Measurements from ENCODE around the gene AFG1L. TPM values are rescaled to one million over a fixed set of nuclear protein-coding genes. Genes with fewer than 3 reads are reported as not detected.
"Not testable (repeated sequence)": the region's sequence is repeated elsewhere in the genome, so short reads cannot be mapped to it uniquely, and the experiment has no call there.

AFG1L gene
- total RNA-seq, 1 experiment from 2014 or later = 3.8 TPM

DNA sequence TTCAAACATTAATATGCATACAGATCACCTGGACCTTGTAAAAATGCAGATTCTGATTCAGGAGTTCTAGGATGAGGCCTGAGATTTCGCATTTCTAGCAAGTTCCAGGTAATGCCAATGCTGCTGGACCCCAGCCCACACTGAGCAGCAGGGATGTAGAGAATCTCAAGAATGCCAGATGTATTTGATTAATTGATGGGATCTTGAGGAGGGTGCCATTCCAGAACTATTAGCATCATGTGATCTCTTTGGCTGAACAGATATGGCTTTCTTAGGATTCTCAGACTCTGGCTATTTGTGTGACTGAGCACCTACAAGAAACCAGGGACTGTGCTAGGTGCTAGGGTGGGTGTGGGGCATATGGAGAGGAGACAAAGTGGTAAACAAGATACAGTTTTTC is 17.6 kb upstream of the AFG1L start:
- Histone ChIP-seq H3K27me3 (no peaks in the 10 kb centered on the region), H3K9me3 (no peaks in the 10 kb centered on the region), H3K36me3 (no peaks in the 10 kb centered on the region), H3K4me3 (no peak overlapping the region)
- DNase-seq = no peak

DNA sequence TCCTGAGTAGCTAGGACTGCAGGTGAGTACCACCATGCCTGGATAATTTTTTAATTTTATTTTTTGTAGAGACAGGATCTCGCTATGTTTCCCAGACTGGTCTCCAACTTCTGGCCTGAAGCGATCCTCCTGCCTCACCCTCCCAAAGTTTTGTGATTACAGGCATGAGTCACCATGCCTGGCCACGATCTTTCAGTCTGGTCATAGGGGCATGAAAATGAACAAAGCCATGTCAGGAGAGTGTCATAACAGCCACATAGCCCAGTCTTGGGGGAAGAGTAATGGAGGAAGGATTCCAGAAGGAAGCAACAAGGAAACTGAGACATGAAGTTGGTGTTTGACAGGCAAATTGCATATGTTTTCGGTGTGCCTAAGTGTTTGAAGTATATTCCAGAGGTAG is 17.0 kb upstream of the AFG1L start:
- Histone ChIP-seq H3K36me3 (no peaks in the 10 kb centered on the region), H3K4me3 (no peak overlapping the region), H3K9me3 (no peaks in the 10 kb centered on the region), H3K27me3 (no peaks in the 10 kb centered on the region)
- DNase-seq = no peak

DNA sequence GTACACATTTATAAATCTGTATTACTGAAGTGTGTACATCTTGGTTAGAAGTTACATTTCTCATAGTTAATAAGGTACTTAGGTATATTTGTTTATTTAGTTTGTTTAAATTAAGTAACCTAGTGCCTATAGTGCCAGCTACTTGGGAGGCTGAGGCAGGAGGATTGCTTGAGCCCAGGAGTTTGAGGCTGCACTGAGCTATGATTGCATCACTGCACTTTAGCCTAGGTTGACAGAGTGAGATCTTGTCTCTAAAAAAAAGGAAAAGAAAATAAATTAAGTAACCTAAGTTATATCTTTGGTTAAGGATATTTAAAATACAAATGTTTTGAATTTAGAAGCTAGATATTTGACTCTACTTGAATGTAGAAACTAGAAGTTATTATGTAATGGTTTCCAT is 9.5 kb upstream of the AFG1L start:
- Histone ChIP-seq H3K9me3 (no peaks in the 10 kb centered on the region), H3K36me3 (no peaks in the 10 kb centered on the region), H3K4me3 (no peak overlapping the region), H3K27me3 (no peaks in the 10 kb centered on the region)
- DNase-seq = no peak

DNA sequence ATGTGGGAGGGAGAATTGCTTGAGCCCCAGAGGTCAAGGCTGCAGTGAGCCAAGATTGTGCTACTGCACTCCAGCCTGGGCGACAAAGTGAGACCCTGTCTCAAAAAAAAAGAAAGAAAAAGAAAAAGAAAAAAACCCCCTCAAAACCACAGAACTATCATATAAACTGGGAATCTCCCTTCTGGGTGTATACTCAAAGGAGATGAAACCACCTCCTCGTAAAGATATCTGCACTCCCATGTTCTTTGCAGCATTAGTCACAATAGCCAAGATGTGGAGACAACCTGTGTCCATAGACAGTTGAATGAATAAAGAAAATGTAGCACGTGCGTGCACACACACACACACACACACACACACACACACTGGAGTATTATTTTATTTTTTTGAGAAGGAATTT is 8.5 kb upstream of the AFG1L start:
- no peak overlapping the region for H3K4me3 ChIP-seq
- H3K9me3 ChIP-seq = no peaks in the 10 kb centered on the region
- H3K27me3 ChIP-seq = no peaks in the 10 kb centered on the region
- no peak for DNase-seq
- no peaks in the 10 kb centered on the region for H3K36me3 ChIP-seq

DNA sequence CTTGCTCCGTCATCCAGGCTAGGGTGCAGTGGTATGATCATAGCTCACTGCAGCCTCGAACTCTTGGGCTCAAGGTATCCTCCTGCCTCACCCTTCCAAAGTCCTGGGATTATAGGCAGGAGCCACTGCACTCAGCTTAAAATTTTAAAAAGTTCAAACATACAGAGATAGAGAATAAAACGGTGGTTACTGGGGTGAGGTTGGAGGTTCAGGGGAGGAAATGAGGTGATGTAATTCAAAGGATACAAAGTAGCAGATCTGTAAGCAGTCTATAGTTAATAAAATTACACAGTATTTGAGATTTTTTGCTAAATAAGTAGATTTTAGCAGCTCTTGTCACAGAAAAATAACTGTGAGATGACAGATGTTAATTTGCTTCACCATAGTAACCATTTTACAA is 7.5 kb upstream of the AFG1L start:
- Histone ChIP-seq H3K9me3 (no peaks in the 10 kb centered on the region), H3K36me3 (no peaks in the 10 kb centered on the region), H3K27me3 (no peaks in the 10 kb centered on the region), H3K4me3 (no peak overlapping the region)
- no peak for DNase-seq

DNA sequence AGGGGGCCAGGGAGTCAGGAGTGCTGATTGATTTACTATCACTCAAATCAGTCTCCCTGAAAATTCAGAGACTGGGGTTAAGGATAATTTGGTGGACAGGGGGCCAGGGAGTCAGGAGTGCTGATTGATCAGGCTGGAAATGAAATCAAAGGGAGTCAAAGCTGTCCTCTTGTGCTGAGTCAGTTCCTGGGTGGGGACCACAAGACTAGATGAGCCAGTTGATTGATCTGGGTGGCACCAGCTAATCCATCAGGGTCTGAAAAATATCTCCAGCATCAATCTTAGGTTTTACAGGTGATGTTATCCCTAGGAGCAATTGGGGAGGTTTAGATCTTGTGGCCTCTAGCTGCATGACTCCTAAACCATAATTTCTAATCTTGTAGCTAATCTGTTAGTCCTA is 6.1 kb upstream of the AFG1L start:
- Histone ChIP-seq H3K9me3 (no peaks in the 10 kb centered on the region), H3K27me3 (no peaks in the 10 kb centered on the region), H3K4me3 (no peak overlapping the region), H3K36me3 (no peaks in the 10 kb centered on the region)
- DNase-seq = no peak

DNA sequence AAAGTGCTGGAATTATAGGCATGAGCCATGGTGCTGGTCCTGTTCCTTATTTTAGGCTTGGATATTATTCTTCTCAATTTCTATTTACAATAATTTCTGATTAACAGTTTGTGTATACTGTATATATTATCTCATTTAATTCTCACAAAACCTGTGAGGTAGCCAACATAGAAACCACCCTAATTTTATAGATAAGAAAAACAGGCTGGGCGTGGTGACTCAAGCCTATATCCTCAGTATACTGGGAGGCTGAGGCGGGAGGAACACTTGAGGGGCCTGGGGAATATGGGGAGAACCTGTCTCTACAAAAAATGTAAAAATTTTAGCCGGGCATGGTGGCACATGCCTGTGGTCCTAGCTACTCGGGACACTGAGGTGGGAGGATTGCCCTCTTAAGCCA is 3.8 kb upstream of the AFG1L start:
- H3K27me3 ChIP-seq = no peaks in the 10 kb centered on the region
- no peak for DNase-seq
- no peak overlapping the region for H3K4me3 ChIP-seq
- no peaks in the 10 kb centered on the region for H3K36me3 ChIP-seq
- no peaks in the 10 kb centered on the region for H3K9me3 ChIP-seq

DNA sequence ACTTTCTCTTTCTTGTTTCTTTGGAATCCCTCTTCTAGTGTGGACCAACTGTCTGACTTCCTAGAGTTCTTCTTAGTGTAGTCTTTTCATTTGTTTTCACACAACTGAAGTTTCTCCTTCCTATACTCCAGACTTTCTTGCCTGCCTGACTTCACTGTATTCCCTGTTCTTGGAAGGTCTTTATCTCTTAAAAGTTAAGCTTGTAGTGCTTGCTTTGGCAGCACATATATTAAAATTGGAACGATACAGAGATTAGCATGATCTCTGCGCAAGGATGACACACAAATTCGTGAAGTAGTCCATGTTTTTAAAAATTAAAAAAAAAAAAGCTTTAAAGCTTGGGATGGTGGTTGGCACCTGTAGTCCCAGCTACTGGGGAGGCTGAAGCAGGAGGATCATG is 2.3 kb upstream of the AFG1L start:
- not testable (repeated sequence) for DNase-seq, H3K9me3 ChIP-seq, H3K27me3 ChIP-seq, H3K36me3 ChIP-seq, H3K4me3 ChIP-seq

DNA sequence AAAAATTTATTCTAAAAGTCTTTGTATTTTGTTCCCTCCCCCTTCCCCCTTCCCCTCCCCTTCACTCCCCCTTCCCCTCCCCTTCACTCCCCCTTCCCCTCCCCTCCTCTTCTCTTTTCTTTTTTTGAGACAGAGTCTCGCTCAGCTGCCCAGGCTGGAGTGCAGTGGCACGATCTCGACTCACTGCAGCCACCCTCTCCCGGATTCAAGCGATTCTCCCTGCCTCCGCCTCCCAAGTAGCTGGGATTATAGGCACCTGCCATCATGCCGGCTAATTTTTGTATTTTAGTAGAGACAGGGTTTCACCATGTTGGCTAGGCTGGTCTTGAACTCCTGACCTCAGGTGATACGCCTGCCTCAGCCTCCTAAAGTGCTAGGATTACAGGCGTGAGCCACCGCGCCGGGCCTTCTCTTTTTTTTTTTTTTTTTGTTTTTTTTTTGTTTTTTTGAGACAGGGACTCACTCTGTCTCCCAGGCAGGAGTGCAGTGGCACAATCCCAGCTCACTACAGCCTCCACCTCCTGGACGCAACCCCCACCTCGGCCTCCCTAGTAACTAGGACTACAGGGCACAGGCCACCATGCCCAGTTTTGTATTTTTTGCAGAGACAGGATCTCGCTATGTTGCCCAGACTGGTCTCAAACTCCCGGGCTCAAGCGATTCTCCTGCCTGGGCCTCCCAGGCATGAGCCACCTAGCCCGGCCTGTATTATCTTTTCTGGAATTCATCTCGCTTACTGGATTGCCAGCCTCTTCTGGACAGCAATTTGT is 1.1 kb upstream of the AFG1L start:
- Histone ChIP-seq H3K9me3 (no peaks in the 10 kb centered on the region), H3K36me3 (no peaks in the 10 kb centered on the region), H3K4me3 (peak overlapping the region; percentile 72), H3K27me3 (no peaks in the 10 kb centered on the region)
- no peak for DNase-seq

DNA sequence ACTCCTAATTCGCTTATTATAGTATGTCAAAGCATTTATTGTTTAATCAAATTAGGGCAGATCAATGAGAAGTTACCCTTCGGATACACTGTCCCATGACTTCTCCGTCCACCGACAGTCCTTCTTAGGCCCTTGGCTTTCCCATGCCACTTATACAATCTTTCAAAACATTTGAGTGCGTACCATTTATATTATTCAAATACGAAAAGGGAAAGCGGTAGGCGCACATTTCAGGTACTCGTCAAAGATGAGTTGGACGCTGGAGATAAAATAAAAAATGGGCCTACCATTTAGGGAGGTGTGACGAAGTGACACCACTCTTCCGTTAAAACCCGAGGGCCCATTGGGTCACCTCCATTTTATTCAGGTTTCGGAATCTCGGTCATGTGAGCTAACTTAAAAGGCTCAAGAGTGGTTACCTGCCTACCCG is 542 bp upstream of the AFG1L start:
- Histone ChIP-seq H3K4me3 (peak overlapping the region; percentile 72), H3K27me3 (no peaks in the 10 kb centered on the region), H3K9me3 (no peaks in the 10 kb centered on the region), H3K36me3 (no peaks in the 10 kb centered on the region)
- no peak for DNase-seq

DNA sequence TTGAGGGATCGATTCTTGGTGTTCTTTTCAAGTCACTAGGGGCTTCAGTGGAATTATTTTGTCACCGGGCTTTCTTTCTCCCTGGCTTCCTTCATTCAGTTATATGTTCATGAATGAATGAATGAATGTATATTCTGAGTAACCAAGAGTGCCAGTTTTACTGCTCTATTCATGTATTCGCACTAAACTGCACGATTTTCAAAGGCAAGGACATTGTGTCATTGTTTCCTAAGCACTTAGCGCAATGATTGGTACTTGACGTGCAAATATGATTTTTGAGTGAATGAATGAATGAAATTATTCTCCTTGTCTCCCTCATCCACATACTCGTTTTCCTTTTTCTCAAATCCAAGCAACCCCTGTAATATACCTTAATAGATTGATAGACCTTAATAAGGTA is 822 bp downstream of the AFG1L start:
- Histone ChIP-seq H3K4me3 (peak overlapping the region; percentile 72), H3K27me3 (no peaks in the 10 kb centered on the region), H3K36me3 (no peaks in the 10 kb centered on the region), H3K9me3 (no peaks in the 10 kb centered on the region)
- DNase-seq = no peak

DNA sequence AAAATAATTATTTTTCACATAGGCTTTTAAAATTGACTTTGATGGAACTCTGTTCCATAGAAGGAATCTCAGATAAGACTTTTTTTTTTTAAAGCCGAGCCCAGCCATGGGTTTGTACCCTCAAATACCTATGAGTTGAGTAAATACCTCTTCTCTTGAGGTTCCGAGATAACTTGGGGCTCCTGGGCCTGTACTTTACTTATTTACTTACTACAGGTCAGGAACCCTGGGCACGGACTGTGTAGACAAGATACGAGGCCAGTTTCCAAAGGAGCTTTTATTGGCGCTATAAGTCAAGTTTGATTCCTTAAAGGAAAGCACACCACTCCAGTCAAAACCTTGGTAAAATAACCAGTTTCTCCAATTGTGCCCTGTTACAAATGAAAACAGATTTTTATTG is 7.5 kb downstream of the AFG1L start:
- H3K9me3 ChIP-seq = no peaks in the 10 kb centered on the region
- no peaks in the 10 kb centered on the region for H3K27me3 ChIP-seq
- DNase-seq = no peak
- no peak overlapping the region for H3K4me3 ChIP-seq
- no peaks in the 10 kb centered on the region; the same call in 1 of the 2 replicates for H3K36me3 ChIP-seq

DNA sequence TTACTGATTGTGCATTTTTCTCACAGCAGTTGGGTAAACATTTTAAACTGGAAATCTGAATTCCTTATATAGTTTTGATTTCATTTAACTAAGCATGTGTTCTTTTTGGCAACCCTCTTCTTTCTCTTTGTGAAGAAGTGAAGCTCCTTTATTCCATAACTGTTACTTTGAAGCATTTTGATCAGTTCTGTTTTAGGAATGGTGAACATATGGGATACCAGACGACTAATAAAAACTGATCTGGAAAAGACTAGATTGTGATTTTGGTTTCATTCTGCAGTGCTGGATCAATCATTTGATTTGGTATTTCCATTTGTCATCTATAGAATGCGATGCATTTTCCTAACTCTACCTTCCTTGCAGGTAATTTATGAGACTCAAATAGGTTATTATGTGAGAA is 9.8 kb downstream of the AFG1L start:
- H3K4me3 ChIP-seq = no peak overlapping the region
- no peaks in the 10 kb centered on the region for H3K9me3 ChIP-seq
- no peaks in the 10 kb centered on the region for H3K27me3 ChIP-seq
- DNase-seq = no peak
- H3K36me3 ChIP-seq = no peaks in the 10 kb centered on the region; the same call in 1 of the 2 replicates

DNA sequence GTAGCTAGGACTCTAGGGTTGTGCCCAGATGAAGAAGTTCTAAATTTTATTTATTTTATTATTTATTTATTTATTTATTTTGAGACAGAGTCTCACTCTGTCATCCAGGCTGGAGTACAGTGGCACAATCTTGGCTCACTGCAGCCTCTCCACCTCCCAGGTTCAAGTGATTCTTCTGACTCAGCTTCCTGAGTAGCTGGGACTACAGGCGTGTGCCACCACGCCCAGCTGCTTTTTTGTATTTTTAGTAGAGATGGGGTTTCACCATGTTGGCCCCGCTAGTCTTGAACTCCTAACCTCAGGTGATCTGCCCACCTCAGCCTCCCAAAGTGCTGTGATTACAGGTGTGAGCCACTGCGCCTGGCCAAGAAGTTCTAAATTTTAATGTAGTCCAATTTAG is 13.8 kb downstream of the AFG1L start:
- H3K36me3 ChIP-seq, H3K4me3 ChIP-seq, H3K9me3 ChIP-seq, H3K27me3 ChIP-seq: not testable (repeated sequence)
- peak; percentile 24 for DNase-seq

DNA sequence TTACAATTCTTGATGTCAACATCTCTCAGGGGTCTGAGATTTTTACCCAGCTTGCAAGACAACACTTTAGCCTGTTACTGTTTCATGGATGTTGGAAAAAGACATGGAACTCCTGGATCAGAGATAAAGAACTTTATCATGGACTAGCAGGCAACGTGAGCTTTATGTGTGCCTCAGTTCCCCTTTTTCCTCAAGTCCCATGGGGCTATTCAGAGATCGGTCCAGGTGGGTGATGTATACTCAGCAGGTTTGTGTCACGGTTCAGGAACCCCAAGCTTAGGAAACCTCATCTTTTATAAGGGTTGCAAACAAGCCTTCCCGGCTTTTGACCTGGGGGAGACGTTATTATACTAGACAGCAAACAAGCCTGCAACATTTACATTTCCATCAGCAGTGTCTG is 15.0 kb downstream of the AFG1L start:
- Histone ChIP-seq H3K27me3 (no peaks in the 10 kb centered on the region), H3K4me3 (no peak overlapping the region), H3K36me3 (no peaks in the 10 kb centered on the region), H3K9me3 (no peaks in the 10 kb centered on the region)
- no peak for DNase-seq

DNA sequence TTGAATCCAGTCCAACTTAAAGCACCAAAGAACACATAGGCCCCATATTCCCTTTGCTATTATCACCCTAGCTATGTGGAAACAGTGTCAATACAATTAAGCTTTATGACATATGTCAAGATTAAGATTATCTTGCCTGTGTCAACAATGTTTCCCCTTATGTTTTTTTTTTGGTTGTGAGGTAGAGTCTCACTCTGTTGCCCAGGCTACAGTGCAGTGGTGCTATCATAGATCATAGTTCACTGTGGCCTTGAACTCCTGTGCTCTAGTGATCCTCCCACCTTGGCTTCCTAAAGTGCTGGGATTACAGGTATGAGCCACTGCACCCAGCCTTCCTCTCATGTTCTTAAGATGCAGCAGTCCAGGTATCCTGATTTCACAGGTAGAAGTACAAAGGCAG is 17.8 kb downstream of the AFG1L start:
- no peak for DNase-seq
- Histone ChIP-seq H3K36me3 (no peaks in the 10 kb centered on the region), H3K9me3 (peaks cover 3% of the 10 kb centered on the region; the same call in 1 of the 2 replicates), H3K4me3 (no peak overlapping the region), H3K27me3 (no peaks in the 10 kb centered on the region)

DNA sequence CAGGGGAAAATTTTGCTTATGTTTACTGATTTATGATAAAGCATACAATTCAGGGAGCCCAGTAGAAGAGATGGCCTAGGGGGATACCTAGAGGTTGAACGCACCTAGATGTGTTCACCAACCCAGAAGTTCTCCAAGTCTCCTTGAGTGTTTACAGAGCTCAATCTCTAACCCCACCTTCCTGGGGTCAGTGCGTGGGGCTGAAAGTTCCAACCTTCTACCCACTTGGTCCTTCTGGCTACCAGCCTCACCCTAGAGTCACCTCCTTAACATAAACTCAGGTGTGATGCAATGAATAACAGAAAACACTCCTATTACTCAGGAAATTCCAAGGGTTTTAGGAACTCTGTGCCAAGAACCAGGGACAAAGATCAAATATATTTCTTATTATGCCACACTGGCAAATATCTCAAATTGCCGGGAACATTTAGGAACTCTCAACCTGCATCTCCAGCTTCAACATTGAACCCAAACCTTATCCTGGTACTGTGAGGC is 26.4 kb downstream of the AFG1L start:
- Histone ChIP-seq H3K27me3 (no peaks in the 10 kb centered on the region), H3K36me3 (peaks cover 8% of the 10 kb centered on the region; the same call in 1 of the 2 replicates), H3K4me3 (no peak overlapping the region), H3K9me3 (peaks cover 3% of the 10 kb centered on the region; the same call in 1 of the 2 replicates)
- no peak for DNase-seq

DNA sequence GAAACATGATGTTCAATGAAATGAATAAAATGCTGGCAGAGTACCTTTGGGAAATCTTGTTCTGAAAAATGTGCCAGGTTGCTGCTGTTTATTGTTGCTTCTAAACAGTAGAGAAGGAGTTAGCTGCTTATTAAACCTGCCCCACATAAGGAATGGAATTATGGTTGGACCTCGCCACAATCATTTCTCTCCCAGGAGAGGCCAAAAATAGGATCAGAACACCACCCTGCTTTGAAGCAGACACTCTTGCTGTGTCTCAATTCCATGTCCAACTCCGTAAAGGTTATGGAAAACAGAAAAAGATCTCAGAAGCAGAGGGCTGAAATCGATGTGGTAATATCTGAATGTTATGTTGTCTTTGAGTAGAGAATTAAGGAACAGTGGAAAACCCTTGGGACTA is 27.9 kb downstream of the AFG1L start:
- H3K4me3 ChIP-seq = no peak overlapping the region
- DNase-seq = no peak
- H3K27me3 ChIP-seq = no peaks in the 10 kb centered on the region
- peaks cover 10% of the 10 kb centered on the region for H3K36me3 ChIP-seq
- H3K9me3 ChIP-seq = no peaks in the 10 kb centered on the region
